NOMO-1 treated with DMSO at 0.1 percent for 48 hours (cell line): ENCODE data around the gene S1PR5.
A peak's percentile ranks its signal among the peaks of the same experiment; 100 is the strongest.

Source experiments
- DNase-seq: peaks from one replicate; lab custom pipeline; 2025; ENCODE audit not compliant: unreplicated experiment; lab: John Stamatoyannopoulos, UW

S1PR5 gene

DNA sequence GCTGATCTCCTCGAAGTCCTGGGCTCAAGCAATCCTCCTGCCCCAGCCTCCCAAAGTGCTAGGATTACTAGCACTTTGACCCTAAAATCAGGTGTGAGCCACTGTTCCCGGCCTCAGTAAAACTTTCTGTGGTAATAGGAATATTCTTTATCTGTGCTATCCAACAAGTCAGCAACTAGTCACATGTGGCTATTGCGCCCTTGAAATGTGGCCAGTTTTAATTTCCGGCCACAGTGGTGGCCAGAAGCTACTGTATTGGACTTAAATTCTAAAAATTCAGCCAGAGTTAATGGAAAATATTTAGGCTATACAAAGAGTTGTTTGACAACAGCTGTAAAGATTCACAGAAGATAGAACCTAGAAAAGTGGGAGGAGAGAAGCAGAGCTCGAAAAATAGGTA is 44.1 kb downstream of the S1PR5 start:
- no peak for DNase-seq

DNA sequence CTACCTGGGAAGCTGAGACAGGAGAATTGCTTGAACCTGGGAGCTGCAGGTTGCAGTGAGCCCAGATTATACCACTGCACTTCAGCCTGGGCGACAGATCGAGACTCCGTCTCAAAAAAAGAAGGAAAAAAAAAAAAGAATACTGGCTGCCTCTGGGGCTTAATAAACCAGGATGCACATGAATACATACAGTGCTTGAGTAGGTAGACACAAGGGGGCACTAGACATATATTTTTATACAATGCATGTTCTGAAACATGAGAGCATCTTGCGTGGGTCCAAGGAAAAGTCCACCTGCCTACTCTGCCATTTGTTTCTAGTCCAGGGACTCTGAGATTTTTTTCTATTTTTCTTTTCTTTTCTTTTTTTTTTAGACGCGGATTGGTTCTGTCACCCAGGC is 45.3 kb downstream of the S1PR5 start:
- peak; percentile 23 for DNase-seq

DNA sequence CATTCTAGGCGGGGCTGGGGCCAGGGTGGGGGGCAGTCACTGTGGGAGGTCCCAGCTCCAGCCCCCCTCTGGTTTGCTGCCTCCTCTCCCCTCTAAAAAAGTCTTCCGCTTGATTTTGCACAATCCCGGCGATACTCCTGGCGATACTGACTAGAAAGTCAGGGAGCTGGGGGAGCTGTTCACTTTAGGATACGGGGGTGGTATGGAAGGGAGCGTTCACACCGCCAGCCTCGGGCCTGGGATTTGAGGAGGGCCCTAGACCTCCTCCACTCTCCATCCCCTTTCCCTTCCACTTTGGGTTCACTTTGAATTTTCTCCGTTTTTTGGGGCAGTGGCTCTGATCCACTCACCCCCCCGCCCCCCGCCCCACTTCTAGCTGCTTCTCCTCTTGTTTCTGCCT is 49.1 kb downstream of the S1PR5 start:
- no peak for DNase-seq

DNA sequence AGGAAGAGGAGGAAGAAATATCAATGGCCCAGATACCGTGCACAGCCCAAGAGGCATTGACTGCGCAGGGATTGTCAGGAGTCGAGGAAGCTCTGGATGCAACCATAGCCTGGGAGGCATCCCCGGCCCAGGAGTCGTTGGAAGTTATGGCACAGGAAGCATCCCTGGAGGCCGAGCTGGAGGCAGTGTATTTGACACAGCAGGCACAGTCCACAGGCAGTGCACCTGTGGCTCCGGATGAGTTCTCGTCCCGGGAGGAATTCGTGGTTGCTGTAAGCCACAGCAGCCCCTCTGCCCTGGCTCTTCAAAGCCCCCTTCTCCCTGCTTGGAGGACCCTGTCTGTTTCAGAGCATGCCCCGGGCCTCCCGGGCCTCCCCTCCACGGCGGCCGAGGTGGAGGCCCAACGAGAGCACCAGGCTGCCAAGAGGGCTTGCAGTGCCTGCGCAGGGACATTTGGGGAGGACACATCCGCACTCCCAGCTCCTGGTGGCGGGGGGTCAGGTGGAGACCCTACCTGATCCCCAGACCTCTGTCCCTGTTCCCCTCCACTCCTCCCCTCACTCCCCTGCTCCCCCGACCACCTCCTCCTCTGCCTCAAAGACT is 50.0 kb downstream of the S1PR5 start:
- no peak for DNase-seq

DNA sequence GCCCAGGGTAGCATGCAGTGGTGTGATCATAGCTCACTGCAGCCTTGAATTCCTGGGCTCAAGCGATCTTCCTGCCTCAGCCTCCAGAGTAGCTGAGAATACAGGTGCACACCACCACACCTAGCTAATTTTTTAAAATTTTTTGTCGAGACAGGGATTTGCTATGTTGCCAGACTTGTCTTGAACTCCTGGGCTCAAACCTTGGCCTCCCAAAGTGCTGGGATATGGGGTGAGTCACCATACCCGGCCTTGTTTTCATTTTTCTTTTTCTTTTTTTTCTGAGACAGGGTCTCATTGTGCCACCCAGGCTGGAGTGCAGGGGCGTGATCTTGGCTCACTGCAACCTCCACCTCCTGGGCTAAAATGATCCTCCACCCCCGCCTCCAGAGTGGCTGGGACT is 52.8 kb downstream of the S1PR5 start:
- no peak for DNase-seq
